Aorta (tissue), 5 donors: ENCODE measurements around the gene SENP2. TPM values are rescaled to one million over a fixed set of nuclear protein-coding genes. Genes with fewer than 3 reads are reported as not detected.

Source experiments
- ATAC-seq: fragments of 200-7000 bp; cut with Tn5 transposase; one replicate; pipeline ENCODE4 v1.9.1; 2022; ENCODE audit warnings: moderate library complexity; ENCODE audit not compliant: low FRiP score
- DNase-seq, 2 donors: peaks; one replicate each; pipeline ENCODE4 v3.0.0-alpha.2; 2020
- H3K27ac ChIP-seq, 2 donors: one replicate each; pipeline ENCODE4 v1.5.1; 2013; ENCODE audit warnings: low read length in 2 of 2, mild to moderate bottlenecking in 2 of 2, moderate library complexity in 2 of 2, control low read depth in 1 of 2, inconsistent platforms in 1 of 2, low read depth in 1 of 2
- H3K27me3 ChIP-seq, 2 donors: one replicate each; pipeline ENCODE4 v1.6.1; 2013; ENCODE audit warnings: control low read depth in 1 of 2, low read length in 1 of 2, mild to moderate bottlenecking in 1 of 2, moderate library complexity in 1 of 2; ENCODE audit not compliant: insufficient read depth in 2 of 2, control insufficient read depth in 1 of 2
- H3K36me3 ChIP-seq, 2 donors: one replicate each; pipeline ENCODE4 v1.6.1; 2013; ENCODE audit warnings: control low read depth in 1 of 2, low read length in 1 of 2, mild to moderate bottlenecking in 1 of 2; ENCODE audit not compliant: insufficient read depth in 2 of 2, control insufficient read depth in 1 of 2
- H3K4me1 ChIP-seq, 2 donors: one replicate each; pipeline ENCODE4 v1.6.1; 2013; ENCODE audit warnings: low read length in 2 of 2, control low read depth in 1 of 2, mild to moderate bottlenecking in 1 of 2, moderate library complexity in 1 of 2; ENCODE audit not compliant: insufficient read depth in 2 of 2, control insufficient read depth in 1 of 2
- H3K4me3 ChIP-seq, 2 donors: one replicate each; pipeline ENCODE4 v1.5.1; 2013; ENCODE audit warnings: low read length in 2 of 2, control low read depth in 1 of 2, mild to moderate bottlenecking in 1 of 2
- H3K9me3 ChIP-seq: one replicate; pipeline ENCODE4 v1.6.1; 2013; ENCODE audit warnings: mild to moderate bottlenecking, low read length; ENCODE audit not compliant: control insufficient read depth
- WGBS, 2 donors: extraction: QIAGEN DNeasy Blood & Tissue Kit; methylation state at CpG; one replicate each; pipeline ENCODE4 v1.1.7; 2013; 5-methylcytosine and 5-hydroxymethylcytosine counted together
- intact Hi-C, 2 donors: fragments of 100-400 bp; cut with DNase I; formaldehyde crosslinking; loops; one replicate each; pipeline versions ENCODE4 v1.14.2 to v1.15.0; 2022
- polyA plus RNA-seq, 2 donors: library from polyadenylated mRNA; stranded (reverse); fragments of 200-250 nt; gene quantifications; one replicate each; pipeline ENCODE4 v1.2.3, GENCODE V29; 2013
- total RNA-seq, 2 donors: library from RNA; stranded (reverse); fragmentation: NEBNext Ultra II Directional; extraction: Animal tissue kit (Norgen Biotek cat#: 25700); gene quantifications; one replicate each; pipeline ENCODE4 v1.2.1, GENCODE V29; 2021
- donor health status: healthy with polysubstance abuse.
- donor health status: Bipolar disorder and iron deficiency.
- donor health status: DM: no; HTN: no; CAD: no.
- donor health status: DM: no; HTN: no; CAD: no.
- donor health status: DM: yes; HTN: yes; CAD: no.

The SENP2 gene
- total and polyA plus RNA-seq, 4 donors, result 13.6 to 41.6 (median 25.9) TPM

GRCh38 chr3:185582236-185582635, 3.9 kb upstream of the SENP2 start:
- H3K27ac ChIP-seq, result no peak overlapping the region
- no peak overlapping the region for H3K4me3 ChIP-seq
- DNase-seq, result no peak
- 41 to 59% methylated on average over 3 of the region's 3 CpGs for WGBS, 2 donors
- no peak for ATAC-seq
- no peaks in the 10 kb centered on the region for H3K27me3 ChIP-seq
- intact Hi-C loops, result no loop called here
- H3K36me3 ChIP-seq, result no peaks in the 10 kb centered on the region
- H3K4me1 ChIP-seq, result peaks cover 0 to 3% of the 10 kb centered on the region in 2 donors
- no peaks in the 10 kb centered on the region for H3K9me3 ChIP-seq

DNA sequence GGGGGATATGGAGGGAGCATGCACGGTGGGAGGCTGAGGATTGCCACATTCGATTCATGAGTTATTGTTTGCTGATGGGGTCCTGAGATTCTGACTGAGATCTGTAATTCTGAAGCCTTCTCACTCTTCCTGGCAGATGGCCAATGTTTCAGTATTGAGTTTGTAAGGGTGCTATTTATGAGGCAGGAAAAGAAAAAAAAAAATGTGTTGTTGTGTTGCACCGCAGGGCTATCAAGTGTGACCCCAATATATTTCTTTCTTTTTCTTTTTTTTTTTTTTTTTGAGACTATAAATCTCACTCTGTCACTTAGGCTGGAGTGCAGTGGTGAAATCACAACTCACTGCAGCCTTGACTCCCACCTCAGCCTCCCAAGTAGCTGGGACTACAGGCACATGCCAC, 3.2 kb upstream of the SENP2 start:
- no peak overlapping the region for H3K27ac ChIP-seq
- intact Hi-C loops, result no loop called here
- ATAC-seq (no peak), DNase-seq (no peak)
- H3K27me3 ChIP-seq, result no peaks in the 10 kb centered on the region
- no peaks in the 10 kb centered on the region for H3K9me3 ChIP-seq
- H3K4me1 ChIP-seq, result peaks cover 0 to 3% of the 10 kb centered on the region in 2 donors
- 28 to 40% methylated on average over 3 of the region's 3 CpGs for WGBS, 2 donors
- H3K4me3 ChIP-seq, result no peak overlapping the region
- no peaks in the 10 kb centered on the region for H3K36me3 ChIP-seq

DNA sequence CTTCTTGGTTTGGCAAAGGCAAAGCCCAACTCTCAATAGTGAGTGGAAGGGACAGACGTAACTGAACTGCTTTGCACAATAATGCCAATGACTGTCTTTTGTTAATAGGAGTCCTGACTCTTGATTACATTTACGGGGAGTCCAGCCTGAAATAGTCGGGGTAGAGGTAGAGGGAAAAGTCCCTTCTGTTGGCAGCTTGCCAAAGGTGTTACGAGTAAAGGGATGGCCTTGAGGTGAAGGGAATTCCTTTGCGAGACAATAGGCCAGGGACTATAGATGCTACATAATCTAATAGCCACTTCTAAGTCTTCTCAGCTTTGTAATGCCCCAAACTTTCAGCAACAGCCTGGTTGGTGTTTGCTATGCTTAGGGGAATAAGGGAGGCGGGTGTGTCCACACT, 2.2 kb upstream of the SENP2 start:
- no peaks in the 10 kb centered on the region for H3K9me3 ChIP-seq
- WGBS, 2 donors, result 69 to 71% methylated on average over 6 of the region's 6 CpGs
- no peak for ATAC-seq
- H3K4me3 ChIP-seq, result no peak overlapping the region
- H3K4me1 ChIP-seq, result peaks cover 3 to 5% of the 10 kb centered on the region in 2 donors
- DNase-seq, result no peak
- no peaks in the 10 kb centered on the region for H3K36me3 ChIP-seq
- H3K27ac ChIP-seq, result no peak overlapping the region
- intact Hi-C loops, result no loop called here
- no peaks in the 10 kb centered on the region for H3K27me3 ChIP-seq

GRCh38 chr3:185584686-185585085, 1.4 kb upstream of the SENP2 start:
- intact Hi-C loops, result no loop called here
- Histone ChIP-seq H3K27me3 (no peaks in the 10 kb centered on the region), H3K9me3 (no peaks in the 10 kb centered on the region), H3K36me3 (no peaks in the 10 kb centered on the region), H3K4me1 (peaks cover 3 to 5% of the 10 kb centered on the region in 2 donors), H3K4me3 (no peak overlapping the region), H3K27ac (no peak overlapping the region)
- no peak for ATAC-seq
- WGBS, 2 donors, result 88% methylated on average over 4 of the region's 4 CpGs
- no peak for DNase-seq

GRCh38 chr3:185585518-185585858, 607 bp upstream of the SENP2 start:
- Histone ChIP-seq H3K9me3 (no peaks in the 10 kb centered on the region), H3K4me3 (peak overlapping the region; percentile 22 to 72), H3K27me3 (no peaks in the 10 kb centered on the region), H3K27ac (peak overlapping the region in 1 of 2 donors; percentile 20), H3K4me1 (peaks cover 3 to 5% of the 10 kb centered on the region in 2 donors), H3K36me3 (no peaks in the 10 kb centered on the region)
- intact Hi-C loops, result no loop called here
- WGBS, 2 donors, result 37% methylated on average over 9 of the region's 9 CpGs
- ATAC-seq (no peak), DNase-seq (no peak)

DNA sequence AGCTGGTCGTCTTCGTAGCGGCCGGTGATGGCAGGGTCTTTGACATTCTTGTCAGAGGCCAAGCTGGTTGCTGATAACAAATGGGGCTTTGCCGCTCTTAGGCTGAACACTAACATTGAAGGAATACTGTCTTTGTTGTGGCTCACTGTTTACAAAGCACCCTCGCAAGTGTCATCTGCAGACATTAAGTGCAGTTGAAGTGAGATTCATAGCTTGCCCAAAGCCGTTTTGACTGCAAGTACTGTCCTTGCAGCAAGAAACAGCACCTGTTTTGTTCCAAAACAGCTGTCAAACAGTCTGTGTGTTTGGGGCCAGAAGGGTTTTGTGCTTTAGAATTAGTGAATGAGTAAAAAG, 568 bp downstream of the SENP2 start:
- WGBS, 2 donors, result 0 to 1% methylated on average over 7 of the region's 7 CpGs

GRCh38 chr3:185594073-185594472, 8.0 kb downstream of the SENP2 start:
- H3K36me3 ChIP-seq, result peaks cover 0 to 2% of the 10 kb centered on the region in 2 donors
- no peaks in the 10 kb centered on the region for H3K27me3 ChIP-seq
- H3K4me3 ChIP-seq, result no peak overlapping the region
- DNase-seq, result no peak
- H3K4me1 ChIP-seq, result no peaks in the 10 kb centered on the region
- WGBS, 2 donors, result 67 to 71% methylated on average over 3 of the region's 3 CpGs
- no peak overlapping the region for H3K27ac ChIP-seq
- intact Hi-C loops, result no loop called here
- H3K9me3 ChIP-seq, result no peaks in the 10 kb centered on the region
- no peak for ATAC-seq

More for the DNA sequence above, 568 bp downstream of the SENP2 start:
- Histone ChIP-seq H3K4me3 (peak overlapping the region; percentile 70 to 84), H3K4me1 (peaks cover 3 to 5% of the 10 kb centered on the region in 2 donors), H3K27ac (peak overlapping the region in 1 of 2 donors; percentile 92), H3K27me3 (no peaks in the 10 kb centered on the region), H3K36me3 (no peaks in the 10 kb centered on the region), H3K9me3 (no peaks in the 10 kb centered on the region)
- no peak for ATAC-seq
- no peak for DNase-seq
- intact Hi-C loops, result no loop called here

DNA sequence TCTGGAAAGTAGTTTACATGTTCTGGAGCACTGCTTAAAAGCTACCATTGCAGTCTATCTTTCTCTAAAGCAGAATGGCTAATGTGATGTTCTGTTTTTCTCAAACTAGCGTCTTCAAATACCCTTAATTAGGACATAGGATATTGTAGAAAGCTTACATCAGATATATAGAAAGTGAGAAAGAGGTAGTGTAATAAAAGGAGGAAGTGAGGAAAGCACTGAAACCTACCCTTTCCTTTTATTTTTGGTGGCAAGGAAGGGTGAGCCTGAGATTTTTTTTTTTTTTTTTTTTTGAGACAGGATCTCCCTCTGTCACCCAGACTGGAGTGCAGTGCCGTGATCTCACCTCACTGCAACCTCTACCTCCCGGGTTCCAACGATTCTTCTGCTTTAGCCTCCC, 9.4 kb downstream of the SENP2 start:
- no peak for ATAC-seq
- H3K36me3 ChIP-seq, result peaks cover 0 to 2% of the 10 kb centered on the region in 2 donors
- intact Hi-C loops, result no loop called here
- no peak overlapping the region for H3K4me3 ChIP-seq
- H3K9me3 ChIP-seq, result no peaks in the 10 kb centered on the region
- no peak overlapping the region for H3K27ac ChIP-seq
- WGBS, 2 donors, result 92 to 95% methylated on average over 4 of the region's 4 CpGs
- H3K4me1 ChIP-seq, result no peaks in the 10 kb centered on the region
- no peaks in the 10 kb centered on the region for H3K27me3 ChIP-seq
- DNase-seq, result no peak

DNA sequence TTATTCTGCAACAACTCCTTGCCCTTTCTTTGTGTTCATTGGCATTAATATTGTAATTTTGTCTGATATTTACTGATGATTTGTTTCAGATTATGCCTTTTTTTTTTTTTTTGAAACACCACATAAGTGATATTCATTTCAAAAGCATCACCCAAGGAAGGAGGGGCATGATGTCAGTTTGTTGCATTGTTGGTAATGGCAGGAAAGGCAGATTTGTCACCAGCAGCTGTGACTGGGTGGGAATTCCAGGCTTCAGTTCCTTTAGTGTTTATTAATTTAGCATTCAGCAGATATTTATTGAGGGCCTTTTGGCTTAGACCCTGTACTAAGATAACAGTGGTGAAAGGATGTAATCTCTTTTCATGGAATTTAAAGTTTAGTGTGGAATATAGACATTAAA, 19.5 kb downstream of the SENP2 start:
- Histone ChIP-seq H3K9me3 (no peaks in the 10 kb centered on the region), H3K4me1 (no peaks in the 10 kb centered on the region), H3K36me3 (peaks cover 2 to 4% of the 10 kb centered on the region in 2 donors), H3K27me3 (no peaks in the 10 kb centered on the region), H3K4me3 (no peak overlapping the region), H3K27ac (no peak overlapping the region)
- no peak for DNase-seq
- intact Hi-C loops, result no loop called here
- ATAC-seq, result no peak
